ENCODE measurements around the gene UBE2D3.
"Not testable (repeated sequence)": the region's sequence is repeated elsewhere in the genome, so short reads cannot be mapped to it uniquely, and the experiment has no call there.

UBE2D3 gene

DNA sequence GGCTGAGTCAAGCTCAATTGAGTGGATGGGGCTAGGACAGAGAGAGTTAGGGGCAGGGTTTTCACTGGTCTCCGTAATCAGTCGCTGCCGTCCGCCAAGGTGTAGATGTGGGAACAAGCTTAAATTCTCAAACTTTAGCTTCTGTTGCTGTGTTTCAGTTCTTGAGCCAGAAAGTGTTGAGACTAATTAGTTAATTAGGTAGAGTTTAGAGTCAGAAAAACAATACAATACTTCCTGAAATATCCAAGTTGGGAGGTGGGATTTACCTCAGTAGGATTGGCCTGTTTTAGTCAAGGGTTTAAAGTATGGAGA lies 1.1 kb upstream of the UBE2D3 start:
- DNase-seq: no peak

DNA sequence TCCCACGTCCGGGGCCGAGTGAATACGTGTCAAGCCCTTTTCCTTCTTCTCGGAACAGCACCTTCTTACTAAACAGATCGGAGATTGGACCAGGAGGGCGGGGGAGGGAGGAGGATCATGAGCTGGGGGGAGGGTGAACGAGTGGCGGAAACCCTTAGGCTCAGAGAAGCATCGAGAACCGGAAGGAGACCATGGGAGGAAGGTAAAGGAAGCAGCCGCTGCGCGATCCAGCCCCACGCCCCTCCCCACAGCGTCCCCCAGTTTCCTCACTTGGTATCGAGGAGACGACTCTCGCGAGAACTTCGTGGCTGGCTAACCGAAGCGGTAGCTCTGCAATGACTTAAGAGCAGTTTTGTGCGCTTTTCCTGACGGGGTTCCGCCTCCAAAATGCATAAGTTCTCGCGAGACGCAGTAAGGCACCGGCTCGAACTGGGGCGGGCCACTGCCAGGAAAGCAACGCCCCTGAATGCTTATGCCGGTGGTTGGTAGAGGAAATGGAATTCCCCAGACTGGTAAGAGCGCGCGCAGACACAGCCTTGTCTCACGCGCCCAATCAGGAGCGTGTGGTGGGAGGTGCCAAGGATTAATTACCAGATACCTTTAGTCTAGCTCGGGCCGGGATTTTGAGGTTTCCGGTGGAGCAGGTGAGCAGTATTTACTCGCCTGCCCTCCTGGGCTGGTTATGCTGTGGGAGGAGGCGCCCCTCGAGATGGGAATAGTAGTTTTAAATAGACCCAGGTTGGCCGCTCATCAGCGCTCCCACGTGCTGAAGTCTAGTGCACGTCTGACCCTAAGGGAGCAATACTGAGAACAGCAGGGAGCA lies 534 bp upstream of the UBE2D3 start:
- peak; percentile 99 for DNase-seq

- DNase-seq: no peak
Measured at GRCh38 chr4:102826105-102826889, 1.1 kb downstream of the UBE2D3 start.

DNA sequence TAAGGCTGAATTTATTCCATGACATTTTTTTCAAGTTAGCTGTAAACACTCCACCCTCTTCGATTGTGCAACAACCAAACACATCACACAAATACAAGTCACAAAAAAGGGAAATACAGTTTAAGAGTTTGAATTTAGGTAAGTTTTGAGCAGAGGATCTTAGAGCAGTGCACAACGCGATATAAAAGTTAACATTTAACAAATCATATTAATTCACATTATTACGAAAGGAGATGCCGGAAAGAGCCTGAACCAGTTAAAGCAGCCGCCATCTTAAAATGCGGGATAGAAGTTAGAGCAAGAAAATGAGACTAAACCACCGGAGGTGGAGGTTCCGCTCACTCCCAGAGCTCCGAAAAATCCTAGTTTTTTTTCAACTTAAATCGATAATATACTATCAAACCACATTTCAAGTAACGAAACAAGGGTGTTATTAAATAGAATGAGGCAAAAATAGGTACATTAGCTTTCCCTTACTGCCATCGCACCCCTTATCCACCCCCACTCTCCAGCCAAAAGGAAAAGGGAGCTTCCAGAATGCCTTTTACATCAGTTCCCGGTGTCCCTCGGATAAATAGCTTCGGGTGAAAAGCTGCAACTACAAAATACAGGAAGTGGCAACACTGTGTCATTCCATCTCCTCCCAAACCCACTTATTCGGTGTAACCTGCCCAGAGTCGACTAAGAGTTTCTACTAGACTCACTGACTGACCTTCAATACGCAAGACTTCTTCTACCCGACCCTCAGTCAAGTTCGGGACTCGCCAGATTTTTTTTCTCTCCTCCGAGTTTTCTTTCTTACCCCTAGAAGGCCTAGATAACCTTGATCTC lies 1.9 kb downstream of the UBE2D3 start:
- DNase-seq: peak; percentile 35

DNA sequence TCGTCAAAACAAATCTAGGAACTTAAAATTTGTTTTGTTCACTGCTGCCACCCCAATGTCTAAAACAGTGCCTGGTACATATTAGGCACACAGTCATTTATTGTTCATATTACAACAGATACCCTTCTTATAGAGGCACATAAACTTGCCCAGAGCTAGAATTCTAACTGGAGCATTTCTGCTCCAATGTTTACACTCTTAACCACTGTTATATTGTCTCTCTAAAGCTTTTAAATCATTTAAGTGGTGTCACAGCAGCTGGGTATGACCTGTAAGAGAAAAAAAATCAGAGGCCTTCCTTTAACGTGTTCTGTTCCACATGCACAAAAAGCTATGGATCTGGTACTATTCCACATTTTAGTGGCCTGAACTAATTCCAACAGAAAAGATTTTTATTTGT lies 3.0 kb downstream of the UBE2D3 start:
- DNase-seq: no peak

- DNase-seq: no peak
Measured at GRCh38 chr4:102823897-102824296, 3.5 kb downstream of the UBE2D3 start.

- no peak for DNase-seq
Measured at GRCh38 chr4:102823464-102823863, 3.9 kb downstream of the UBE2D3 start.

DNA sequence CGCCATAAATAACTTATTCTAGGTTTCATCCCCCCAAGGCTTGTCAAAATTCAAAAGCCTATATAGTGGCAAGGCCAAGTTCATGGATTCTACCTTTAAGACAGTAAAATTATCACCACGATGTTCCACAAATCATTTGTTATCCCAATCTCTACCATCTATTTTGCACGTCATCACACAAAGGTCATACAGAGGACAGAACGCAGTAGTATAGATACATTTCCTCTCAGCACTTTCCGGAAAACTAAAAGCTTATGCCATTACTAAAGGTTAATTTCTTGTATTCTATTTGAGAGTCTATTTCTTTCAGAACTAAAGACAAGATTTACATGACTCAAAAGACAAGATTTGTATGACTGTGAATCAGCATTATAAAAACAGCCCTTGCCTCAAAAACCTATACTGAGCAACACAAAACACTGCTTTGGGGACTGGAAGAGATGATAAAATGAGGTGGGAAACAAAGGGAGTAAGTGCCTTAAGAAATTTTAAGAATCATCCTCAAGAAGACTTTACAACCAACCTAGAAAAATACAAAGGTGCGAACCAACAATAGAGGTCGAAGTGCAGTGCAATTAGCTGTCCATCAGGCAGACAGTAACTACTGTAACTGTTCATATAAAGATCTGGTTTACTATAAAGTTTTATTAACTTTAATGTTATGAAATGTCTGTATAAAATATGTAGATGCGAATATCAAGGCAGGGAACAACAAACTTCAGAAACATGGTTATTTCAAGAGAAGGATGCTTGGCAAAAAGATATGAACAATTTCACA lies 7.6 kb downstream of the UBE2D3 start:
- DNase-seq: no peak

- not testable (repeated sequence) for DNase-seq
Measured at GRCh38 chr4:102819100-102819499, 8.3 kb downstream of the UBE2D3 start.

DNA sequence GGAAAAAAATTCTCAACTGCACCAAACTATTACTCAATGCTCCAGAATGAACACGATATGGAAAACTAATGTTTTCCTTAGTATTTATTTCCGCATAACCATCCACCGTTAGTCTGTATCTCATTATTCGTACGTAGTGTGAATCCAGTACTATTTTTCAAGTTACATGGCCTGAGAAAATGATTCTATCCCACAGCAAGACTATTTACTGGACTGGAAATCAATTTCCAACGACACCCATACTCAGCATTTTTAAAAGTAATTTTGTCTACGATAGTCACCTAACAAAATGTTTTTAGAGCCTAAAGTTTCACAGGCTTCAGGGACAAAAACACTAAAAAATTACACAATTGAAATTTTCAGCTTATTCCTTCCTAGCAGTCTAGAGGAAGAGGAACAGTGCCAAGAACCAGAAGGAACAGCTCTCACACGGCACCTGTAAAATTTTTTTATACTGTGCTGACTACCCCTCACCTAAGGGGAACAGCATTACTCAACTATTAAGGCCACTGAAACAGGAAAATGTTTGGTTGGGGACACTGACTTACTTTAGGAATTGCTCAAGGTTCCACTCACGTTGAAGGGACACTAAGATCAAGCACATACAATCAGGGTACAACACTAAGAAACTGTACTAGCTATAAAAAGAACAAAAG lies 9.6 kb downstream of the UBE2D3 start:
- no peak for DNase-seq

- no peak for DNase-seq
Measured at GRCh38 chr4:102817021-102817605, 10.2 kb downstream of the UBE2D3 start.

DNA sequence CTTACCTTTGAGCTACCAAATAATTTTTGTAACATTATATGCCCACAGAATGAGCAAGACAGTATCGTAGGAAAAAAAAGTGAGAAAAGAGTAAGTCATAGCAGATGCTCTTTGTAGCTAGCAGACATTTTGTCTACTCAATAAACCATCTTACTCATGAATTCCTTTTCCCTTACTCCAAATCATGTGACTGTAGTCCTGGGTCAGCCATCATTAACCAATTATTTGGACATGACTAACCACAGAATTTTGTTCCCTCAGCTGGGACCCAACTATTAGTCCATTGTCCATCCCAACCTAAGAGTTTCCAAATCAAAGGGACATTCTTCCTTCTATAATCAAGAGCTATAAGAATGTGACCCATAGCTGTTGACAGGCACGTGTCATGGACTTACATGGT lies 11.4 kb downstream of the UBE2D3 start:
- no peak for DNase-seq

- no peak for DNase-seq
Measured at GRCh38 chr4:102809691-102810090, 17.7 kb downstream of the UBE2D3 start.

DNA sequence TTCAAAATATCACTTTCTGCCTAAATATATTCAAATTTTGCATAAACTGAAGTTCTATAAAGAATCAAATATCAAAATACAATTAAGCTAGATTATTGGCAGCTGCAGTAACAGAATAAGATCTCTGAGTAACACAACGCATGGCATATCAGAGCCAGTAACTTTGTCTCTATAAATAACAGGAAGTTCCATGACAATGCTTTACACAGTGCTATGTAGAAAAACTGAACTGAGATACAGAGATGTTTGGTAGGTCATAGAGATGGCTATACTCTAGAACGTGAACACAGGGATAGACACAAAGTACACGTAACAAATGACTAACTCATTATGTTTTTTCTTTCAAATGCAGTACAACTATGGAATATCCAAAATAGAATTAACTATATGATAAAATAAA lies 18.2 kb downstream of the UBE2D3 start:
- DNase-seq: no peak

- no peak for DNase-seq
Measured at GRCh38 chr4:102808009-102808408, 19.3 kb downstream of the UBE2D3 start.

DNA sequence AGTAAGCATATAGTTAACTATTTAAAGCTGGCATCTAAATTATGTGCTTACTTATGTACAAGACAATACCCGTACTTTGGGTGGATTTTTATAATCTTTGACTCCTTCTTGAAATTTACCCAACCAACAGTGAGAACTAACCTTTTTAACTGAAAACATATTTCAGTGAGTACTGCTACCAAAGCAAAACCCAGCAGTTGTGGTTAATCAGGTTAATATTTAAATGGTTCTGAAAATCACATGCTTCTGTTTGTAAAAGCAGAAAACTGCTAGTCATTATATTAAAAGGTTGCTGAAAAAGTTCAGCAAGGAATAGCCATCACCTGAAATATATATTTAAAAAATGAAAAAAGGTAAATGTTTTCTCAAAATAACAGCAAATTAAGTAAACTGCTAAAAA lies 20.0 kb downstream of the UBE2D3 start:
- DNase-seq: no peak

- DNase-seq: no peak
Measured at GRCh38 chr4:102799816-102800215, 27.5 kb downstream of the UBE2D3 start.

GRCh38 chr4:102794999-102795398 lies 32.4 kb downstream of the UBE2D3 start:
- DNase-seq: no peak

GRCh38 chr4:102792361-102792936 lies 34.9 kb downstream of the UBE2D3 start:
- DNase-seq: no peak

- no peak for DNase-seq
Measured at GRCh38 chr4:102791318-102791835, 36.0 kb downstream of the UBE2D3 start.

- no peak for DNase-seq
Measured at GRCh38 chr4:102789317-102789717, 38.0 kb downstream of the UBE2D3 start.

All from stimulated activated CD4-positive, alpha-beta T cell treated with anti-CD3 and anti-CD28 coated beads, Interleukin-15, amount 100 ng/mL, for 24 hours (primary cell).